ENCODE measurements around the gene NCS1.

The NCS1 gene

DNA sequence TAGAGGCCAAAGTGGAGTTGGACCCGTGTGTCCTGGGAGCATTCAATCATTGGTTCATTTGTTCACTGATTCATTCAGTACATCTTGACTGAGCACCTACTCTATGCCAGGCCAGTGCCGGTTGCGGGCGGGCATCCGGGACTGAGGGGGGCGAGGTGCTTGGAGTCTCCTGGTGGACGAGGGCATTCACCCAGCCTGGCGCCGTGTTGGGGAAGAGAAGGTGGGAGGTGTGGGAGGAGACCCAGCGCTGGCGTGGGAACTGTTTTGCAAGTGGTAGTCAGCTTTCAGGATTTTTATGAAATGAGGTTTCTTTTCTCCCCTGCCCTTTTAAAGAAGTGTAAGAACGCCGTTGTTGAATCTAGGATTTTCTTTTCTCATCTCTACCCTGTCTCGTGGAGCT, 37.2 kb downstream of the NCS1 start:
- in situ Hi-C loops (cut with HindIII; ENCODE audit: low sequenced_read_pairs) = no loop called here

DNA sequence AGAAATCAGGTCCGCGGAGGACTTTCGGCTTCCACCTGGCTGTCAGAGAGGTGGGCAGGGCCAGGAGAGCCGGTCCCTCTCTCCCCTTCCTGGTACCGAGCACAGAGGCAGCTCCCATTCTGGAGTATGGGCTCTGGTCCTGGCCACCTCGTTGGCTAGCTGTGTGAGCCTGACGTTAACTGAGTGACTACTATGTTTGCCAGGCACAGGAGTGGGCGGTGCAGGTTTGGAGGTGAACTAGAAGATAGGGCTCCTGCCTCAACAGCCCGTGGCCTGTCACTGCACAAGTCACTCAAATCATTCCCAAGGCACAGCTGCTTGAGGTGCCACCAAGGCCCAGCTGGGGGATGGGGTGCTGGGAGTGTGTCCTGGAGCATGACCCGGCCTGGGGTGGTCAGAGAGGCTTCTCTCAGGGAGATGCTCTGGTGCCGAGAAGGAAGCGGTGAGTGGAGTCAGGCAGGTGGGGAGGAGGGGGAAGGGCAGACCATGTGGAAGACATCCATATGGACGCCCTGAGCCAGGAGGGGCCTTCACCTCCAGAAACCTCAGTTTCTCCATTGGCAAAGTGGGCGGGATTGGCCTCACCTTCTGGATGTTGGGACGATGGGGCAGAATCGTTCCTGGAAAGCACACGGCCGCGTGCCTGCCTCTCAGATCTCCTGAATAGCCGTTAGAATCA, 39.5 kb downstream of the NCS1 start:
- in situ Hi-C loops (cut with HindIII; ENCODE audit: low sequenced_read_pairs) = no loop called here

DNA sequence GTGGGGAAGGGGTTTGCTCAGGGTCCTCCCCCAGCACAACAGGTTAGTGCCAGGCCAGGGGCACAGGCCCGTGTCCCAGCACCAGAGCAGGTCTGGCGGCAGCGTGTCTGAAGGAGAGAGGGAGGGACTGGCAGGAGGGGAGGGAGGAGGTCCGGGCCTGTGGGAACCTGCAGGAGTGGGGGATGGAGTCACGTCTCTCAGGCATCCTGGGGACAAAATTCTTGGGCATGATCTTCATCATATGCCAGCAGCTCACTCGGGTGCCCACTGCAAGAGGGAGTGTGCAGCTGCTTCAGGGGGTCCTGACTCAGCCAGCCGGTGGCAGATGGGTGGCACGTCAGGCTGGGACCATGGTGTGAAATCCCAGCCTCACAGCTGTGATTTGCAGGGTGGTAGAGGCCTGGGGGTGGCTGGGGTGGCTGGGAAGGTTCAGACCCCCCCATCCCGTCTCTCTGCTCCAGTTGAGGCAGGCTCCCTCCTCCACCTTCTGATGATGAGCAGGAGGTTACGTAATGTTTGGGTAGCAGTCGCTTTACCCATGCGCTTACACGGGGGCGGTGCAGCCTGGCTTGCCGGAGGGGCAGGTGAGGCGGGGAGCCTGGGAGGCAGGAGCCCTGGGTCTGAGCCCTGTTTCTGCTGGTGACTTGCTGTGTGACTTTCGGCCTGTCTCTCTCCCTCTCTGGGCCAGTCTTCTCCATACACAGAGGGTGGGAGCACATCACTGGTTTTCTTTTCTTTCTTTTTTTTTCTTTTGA, 40.5 kb downstream of the NCS1 start:
- in situ Hi-C loops (cut with HindIII; ENCODE audit: low sequenced_read_pairs) = no loop called here

DNA sequence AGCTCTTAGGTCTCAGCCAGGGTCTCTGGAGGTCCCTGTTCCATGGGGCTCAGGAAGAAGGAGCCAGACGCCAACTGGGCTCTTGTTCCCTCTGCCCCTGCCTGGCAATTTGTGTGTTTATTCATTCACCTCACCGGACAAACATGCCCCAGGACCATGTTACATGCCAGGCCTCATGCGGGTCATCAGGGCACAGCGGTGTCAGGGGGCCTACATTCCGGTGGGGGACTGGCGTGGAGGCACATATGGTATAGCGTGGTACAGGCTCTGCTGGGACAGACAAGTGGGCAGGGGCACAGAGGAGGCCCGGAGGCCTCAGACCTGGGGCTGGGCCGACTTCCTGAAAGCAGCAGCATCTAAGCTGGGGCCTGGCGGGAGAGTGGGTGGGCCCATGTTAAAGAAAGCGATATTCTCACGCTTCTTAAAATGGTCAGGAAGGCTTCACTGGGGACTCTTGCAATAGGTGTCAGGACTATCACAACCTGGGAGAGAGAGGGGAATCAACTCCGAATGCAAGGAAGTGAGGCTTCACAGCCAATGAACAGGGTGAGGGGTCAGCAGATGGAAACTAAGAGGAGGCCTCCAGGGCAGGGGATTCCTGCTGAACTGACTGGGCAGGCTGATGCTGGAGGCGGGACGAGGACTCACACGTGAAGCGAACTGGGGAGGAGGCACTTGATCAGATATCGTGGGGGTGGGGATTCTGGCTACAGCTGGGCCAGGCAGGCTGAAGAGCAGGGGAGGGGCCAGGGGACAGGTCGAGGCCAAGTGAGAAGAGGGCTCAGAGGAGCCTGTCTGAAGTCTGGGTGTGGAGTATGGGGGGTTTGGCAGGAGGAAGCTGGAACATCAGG, 41.9 kb downstream of the NCS1 start:
- in situ Hi-C loops (cut with HindIII; ENCODE audit: low sequenced_read_pairs) = no loop called here

DNA sequence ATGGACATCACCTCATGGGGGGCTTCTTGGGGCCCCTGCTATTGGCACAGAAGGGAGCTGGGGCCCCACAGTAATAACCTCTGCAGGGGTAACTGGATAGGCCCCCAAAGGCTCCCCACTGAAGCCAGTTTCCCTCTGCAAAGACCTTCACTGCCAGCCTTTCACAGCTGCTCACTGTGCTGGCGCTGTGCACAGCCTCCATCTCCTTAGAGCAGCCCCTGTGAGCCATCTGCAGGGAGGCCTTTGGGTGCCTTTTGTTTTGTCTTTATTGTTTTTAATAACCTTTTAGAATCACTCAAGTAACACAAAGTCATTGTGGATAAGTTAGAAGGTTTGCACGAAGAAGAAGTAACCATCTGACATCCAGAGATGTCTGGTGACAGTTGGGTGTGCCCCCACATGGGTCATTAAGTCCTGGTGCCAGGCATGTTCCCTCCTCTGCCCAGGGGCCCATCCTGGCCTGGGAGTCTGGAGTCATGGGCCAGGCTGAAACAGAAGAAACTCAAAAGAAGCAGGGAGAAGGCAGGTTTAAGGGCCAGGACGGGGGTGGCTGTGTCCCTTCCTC, 42.7 kb downstream of the NCS1 start:
- in situ Hi-C loops (cut with HindIII; ENCODE audit: low sequenced_read_pairs) = no loop called here

DNA sequence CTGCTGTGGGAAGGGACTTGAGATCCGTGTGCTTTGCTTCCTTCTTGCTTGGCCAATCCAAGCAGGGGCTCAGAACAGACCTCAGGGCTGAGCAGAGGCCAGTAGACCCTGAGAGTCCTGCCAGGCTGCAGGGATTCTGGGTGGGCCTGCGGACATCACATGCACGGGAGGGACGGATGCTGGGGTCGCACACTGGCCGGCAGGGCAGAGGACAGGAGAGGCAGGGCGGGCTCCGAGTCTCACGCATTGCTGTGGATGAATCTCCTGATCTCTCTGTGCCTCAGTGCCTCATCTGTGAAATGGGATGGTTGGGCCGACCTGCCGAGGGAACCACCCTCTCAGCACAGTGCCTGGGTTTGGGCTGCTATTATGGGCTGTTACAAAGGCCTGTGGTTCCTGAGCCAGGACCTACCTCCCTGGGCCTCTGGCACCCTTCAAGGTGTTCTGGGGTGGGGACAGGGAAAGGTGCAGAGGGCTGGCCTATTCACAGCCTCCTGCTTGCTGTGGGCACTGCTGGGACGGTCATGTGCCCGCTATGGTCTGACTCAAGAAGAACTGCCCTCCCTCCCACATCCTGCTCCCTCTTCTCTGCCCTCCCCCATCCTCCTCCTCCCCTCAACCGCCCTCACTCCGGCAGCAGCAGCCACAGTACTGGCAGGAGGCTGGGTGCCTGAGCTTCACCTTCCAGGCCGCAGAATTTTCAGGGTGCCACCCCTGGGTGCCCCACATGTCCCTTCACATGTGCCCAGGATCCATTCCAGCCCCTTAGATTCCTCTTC, 43.3 kb downstream of the NCS1 start:
- in situ Hi-C loops (cut with HindIII; ENCODE audit: low sequenced_read_pairs) = no loop called here

DNA sequence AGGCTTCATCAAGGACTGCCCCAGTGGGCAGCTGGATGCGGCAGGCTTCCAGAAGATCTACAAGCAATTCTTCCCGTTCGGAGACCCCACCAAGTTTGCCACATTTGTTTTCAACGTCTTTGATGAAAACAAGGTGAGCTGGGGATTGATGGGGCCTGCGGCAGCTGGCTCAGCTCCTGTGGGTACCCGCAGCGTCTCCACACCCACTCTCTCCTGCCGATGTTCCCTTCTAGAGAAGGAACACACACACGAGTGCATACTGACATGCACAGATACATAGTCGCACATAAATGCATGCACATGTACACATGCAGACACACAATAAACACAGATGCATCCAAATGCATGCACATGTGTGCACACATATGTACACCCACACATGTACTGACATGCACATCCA, 45.6 kb downstream of the NCS1 start:
- in situ Hi-C loops (cut with HindIII; ENCODE audit: low sequenced_read_pairs) = no loop called here

DNA sequence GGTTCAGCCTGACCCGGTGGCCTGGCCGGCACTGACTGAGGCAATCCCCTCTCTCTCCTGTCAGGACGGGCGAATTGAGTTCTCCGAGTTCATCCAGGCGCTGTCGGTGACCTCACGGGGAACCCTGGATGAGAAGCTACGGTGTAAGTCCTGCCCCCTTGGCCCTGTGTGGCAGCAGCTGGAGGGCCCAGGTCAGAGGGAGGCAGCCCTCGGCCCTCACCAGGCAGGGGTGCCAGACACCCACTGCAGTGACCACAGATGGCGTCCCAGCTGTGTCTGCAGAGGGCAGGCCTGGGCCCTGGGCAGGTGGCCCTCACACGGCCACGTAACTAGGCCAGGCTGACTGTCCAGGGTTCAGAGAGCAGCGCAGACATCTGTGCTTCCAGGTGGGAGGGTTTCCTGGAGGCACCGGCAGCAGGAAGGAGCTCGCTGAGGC, 47.5 kb downstream of the NCS1 start:
- in situ Hi-C loops (cut with HindIII; ENCODE audit: low sequenced_read_pairs) = no loop called here

DNA sequence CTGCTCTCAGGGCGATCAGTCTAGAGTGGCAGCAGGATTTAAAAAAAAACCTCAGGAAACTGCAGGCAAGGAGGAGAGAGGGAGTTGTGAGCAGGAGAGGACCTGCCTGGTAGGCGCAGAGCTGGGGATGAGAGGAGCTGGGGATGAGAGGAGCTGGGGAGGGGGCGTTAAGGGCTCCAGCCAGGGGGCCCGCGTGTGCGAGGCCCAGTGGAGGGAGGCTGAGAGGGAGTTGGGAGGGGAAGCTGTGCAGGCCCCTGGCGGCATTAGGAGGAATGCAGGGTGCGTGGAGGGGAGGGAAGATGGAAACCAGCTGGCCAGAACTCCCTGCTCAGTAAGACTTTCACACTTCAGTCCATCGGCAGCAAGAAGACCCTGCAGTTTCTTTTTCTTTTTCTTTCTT, 48.1 kb downstream of the NCS1 start:
- in situ Hi-C loops (cut with HindIII; ENCODE audit: low sequenced_read_pairs) = no loop called here

DNA sequence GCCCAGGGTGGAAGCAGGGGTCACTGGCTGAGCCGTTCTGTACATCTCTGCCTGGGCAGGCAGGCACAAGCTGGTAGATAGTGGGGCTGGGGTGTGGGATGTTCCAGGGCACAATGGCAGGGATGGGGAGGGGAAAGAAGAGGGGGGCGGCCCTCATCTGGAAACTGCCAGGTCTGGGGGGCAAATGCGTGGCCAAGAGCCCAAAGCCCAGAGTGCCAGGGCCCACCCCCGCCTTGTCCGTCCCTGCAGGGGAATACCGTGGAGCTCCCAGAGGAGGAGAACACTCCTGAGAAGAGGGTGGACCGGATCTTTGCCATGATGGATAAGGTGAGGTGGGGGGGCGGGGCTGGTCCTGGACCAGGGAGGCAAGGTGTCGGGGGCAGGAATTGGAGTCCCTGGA, 50.6 kb downstream of the NCS1 start:
- in situ Hi-C loops (cut with HindIII; ENCODE audit: low sequenced_read_pairs) = no loop called here

DNA sequence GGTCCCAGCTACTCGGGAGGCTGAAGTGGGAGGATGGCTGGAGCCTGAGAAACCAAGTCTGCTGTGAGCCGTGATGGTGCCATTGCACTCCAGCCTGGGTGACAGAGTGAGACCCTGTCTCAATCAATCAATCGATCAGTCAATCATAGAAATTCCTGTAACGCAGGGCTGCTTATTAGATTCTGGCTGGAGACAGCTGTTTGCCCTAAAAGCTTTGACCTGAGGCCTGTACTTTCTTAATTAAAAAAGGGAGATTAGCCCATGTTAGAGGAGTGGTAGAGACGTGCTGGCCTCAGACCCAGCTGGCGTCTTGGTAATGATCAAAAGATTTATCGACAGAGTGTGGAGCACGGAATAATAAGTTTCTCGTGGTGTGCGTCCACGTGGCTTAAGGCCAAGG, 52.9 kb downstream of the NCS1 start:
- in situ Hi-C loops (cut with HindIII; ENCODE audit: low sequenced_read_pairs) = loop anchor here (5.0 kb wide), 1 partner anchor 53 kb away; the partner anchor contains the start of gene NCS1

DNA sequence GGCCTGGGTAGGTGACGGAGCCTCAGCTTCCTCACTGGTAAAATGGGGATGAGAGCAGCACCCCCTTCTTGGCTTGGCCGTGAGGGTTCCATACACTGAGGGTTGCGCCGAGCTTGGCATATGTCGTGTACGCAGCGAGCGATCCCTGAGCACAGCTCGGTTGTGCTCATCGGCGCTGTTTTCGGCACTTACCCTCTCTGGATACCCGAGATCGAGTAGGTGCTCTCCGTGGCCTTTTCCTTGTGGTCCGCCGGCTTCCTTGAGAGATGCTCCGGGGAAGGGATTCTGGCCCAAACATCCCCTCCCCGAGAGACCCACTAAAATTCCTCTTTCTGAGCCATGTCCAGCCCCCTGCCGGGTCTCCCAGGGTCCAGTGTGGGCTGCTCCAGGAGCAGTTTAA, 53.4 kb downstream of the NCS1 start:
- in situ Hi-C loops (cut with HindIII; ENCODE audit: low sequenced_read_pairs) = loop anchor here (5.0 kb wide), 1 partner anchor 53 kb away; the partner anchor contains the start of gene NCS1

DNA sequence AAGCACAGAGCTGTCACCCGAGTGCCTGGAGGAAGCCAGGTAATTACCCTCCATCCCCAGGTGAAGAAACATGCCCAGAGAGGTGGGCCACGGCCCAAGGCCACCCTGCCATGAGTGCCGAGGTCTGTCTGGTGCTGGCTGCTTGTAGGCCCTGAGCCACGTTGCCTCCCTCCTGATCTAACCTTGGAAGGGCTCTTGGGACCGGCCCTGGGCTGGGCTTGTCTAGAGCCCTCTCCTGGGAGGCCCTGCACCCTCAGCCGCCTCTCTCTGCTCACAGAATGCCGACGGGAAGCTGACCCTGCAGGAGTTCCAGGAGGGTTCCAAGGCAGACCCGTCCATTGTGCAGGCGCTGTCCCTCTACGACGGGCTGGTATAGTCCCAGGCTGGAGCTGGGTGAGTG, 53.9 kb downstream of the NCS1 start:
- in situ Hi-C loops (cut with HindIII; ENCODE audit: low sequenced_read_pairs) = loop anchor here (5.0 kb wide), 1 partner anchor 54 kb away; the partner anchor contains the start of gene NCS1

DNA sequence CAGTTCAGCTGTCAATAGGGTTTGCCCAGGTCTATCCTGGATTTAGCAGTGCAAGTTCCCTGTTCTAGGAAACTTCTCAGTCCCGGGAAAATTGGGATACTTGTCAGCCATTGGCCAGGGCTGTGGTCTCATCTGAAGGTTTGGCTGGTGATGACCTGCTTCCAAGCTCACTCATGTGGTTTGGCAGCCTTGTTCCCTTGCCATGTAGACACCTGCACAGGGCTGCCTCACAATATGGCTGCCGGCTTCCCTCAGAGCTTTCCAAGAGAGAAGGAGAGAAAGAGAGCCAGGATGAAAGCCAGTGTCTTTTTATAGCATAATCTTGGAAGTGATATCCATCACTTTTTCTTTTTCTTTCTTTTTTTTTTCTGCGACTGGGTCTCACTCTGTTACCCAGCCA, 55.6 kb downstream of the NCS1 start:
- in situ Hi-C loops (cut with HindIII; ENCODE audit: low sequenced_read_pairs) = loop anchor here (5.0 kb wide), 1 partner anchor 56 kb away; the partner anchor contains the start of gene NCS1

DNA sequence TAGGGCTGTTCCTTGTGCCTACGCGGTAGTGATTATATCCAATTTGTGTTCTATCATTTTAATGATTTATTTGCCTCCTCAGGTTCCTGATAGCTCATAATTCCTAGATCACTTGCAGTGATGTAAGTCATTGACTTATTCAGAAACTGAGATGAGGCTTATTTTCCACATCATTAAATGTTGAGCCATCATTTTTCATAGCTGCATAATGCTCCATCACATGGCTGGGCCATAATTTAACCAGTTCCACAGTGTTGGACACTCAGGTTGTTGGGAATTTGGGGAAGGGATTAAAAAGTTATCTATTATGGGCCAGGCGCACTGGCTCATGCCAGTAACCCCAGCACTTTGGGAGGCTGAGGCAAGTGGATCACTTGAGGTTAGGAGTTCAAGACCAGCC, 57.6 kb downstream of the NCS1 start:
- in situ Hi-C loops (cut with HindIII; ENCODE audit: low sequenced_read_pairs) = loop anchor here (5.0 kb wide), 1 partner anchor 57 kb away; the partner anchor contains the start of gene NCS1

DNA sequence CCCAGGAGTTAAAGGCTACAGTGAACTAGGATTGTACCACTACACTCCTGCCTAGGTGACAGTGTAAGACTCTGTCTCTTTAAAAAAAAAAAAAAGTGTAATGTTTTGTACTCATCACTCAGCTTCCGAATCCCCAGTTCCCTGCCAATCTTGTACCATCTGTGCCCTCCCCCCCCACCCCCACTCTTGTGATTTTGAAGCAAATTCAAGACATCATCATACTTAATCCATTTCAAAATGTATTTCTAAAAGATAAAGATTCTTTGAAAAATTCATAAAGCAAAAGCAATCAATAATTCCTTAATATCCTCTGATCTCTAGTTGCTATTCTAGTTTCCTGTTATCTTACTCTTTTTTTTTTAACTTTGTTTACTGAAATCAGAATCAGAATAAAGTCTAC, 58.4 kb downstream of the NCS1 start:
- in situ Hi-C loops (cut with HindIII; ENCODE audit: low sequenced_read_pairs) = no loop called here

DNA sequence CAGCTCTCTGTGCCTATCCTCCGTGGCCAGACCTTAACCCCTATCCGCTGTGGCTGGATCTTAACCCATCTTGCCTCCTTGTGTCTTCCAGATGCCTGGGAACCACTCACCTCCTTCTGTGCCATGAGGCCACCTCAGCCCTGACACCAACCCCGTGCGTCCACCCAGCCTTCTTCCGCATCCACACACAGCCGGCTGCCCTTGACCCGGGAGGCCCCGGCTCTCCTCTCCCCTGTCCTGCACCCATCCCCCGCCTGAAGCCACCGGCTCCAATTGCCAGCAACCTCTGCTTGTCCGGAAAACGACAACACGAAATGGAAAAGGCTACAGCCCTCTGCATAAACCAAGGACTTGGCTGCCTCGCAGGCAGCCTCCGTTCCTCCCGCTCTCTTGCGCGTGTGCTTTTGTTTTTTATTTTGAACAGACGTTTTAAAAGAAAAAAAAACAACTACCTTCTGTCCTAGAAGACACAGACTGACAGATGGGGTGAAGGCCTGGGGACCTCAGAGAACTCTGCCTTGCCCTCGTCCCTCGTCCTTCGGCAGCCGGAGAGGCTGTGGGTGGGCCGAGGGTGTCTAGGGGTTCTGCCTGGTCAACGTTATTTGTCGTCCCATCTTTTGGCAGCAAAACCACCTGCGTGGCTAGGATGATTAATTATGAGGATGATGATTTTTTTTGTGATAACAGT, 60.8 kb downstream of the NCS1 start:
- in situ Hi-C loops (cut with HindIII; ENCODE audit: low sequenced_read_pairs) = no loop called here

DNA sequence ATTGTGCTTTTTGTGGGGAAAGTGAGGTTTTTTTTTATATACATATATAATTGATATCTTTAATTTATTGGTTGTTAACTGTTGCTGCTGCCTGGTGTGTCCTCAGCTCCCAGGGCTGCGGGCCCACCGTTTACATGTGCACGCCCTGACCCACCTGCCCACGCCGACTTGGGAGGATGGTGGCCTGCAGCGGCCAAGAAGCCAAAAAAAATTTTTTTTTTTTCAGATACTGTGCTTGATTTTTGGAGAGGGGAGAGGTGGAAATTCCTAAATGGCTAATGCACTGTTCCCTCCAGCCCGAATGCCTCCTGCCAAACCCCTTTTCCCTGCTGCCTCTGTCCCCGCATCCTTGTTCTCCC, 61.4 kb downstream of the NCS1 start:
- in situ Hi-C loops (cut with HindIII; ENCODE audit: low sequenced_read_pairs) = no loop called here

DNA sequence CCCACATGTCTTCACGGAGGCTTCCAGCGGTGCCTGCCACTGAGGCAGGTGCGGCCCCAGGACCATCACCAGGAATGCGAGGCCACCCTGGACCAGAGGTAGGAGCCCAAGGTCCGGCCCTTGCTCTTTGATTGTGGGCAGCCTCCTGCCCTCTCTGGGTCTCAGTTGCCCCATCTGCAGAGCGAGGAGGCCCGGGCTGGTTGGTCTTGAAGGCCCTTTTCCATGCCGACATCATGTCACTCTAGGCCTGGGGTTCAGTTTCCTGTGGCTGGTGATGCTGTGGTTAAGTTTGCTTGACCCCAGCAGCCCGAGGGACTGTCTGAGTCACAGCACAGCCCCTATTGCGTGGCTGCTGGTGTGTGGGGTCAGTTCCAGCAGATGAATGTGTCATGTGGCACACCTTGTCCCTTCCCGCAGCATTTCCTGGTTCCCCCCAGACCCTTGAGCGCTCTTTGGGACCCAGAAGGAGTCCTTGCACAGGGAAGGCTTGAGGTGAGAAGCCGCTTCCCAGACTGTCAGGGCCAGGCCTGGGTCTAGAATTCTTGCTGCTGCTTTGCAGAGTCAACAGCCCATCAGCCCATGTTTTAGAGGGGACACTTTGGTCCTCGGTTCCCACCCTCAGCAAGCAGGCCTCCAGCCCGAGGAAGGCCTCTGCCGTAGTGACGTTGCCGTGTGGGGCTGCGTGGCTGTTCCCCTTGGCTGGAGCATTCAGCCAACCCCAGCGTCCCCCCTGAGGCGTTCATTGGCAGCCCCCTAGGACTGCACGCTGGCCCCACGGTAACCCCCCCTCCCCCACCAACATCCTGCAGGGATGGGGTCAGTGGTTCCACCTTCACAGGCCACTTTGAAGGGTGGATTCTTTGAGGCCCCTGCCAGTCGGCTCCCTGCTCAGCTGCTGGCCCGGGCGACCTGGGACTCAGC, 62.4 kb downstream of the NCS1 start:
- in situ Hi-C loops (cut with HindIII; ENCODE audit: low sequenced_read_pairs) = no loop called here

Measured in endothelial cell of hepatic sinusoid (primary cell).